ENCODE data around the gene SPATA13.
"Not testable (repeated sequence)": the region's sequence is repeated elsewhere in the genome, so short reads cannot be mapped to it uniquely, and the experiment has no call there.

SPATA13 gene

DNA sequence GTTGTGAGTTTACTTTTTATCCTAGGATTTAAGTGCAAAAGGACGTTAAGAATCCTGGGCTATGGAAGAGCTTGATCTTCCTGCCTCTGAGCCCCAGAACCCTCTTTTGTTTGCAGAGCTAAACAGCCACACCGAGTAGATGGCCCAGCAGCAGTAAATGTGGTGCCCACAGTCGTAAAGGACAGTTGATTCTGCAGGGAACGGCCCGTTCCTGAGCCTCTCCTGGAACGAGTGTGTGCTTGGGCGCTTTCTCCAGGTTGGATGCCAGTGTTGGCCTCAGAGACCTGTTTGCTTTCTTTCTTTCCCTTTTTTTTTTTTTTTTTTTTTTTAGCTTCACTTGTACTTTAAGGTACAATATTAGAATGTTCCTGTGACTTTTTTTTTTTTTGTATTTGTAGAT lies 41.7 kb downstream of the SPATA13 start:
- no peak for FAIRE-seq

DNA sequence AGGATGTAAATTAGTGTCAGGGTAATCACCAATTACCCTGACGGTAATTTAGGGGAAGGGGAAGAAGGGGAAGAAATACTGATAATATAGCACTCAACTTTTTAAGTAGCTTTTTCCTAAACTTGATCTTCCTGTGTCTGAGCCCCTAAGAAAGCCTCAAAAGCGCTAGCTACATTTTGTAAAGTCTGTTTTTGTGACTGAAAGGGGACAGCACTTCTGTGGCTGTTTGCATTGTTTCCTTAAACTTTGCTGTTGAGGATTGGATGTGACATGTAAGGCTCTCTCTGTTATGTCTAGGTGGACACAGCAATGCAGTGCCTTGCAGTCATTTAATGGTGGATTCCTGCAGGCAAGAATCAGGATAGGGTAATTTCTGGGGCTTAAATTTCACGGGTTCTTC lies 42.8 kb downstream of the SPATA13 start:
- FAIRE-seq = no peak

DNA sequence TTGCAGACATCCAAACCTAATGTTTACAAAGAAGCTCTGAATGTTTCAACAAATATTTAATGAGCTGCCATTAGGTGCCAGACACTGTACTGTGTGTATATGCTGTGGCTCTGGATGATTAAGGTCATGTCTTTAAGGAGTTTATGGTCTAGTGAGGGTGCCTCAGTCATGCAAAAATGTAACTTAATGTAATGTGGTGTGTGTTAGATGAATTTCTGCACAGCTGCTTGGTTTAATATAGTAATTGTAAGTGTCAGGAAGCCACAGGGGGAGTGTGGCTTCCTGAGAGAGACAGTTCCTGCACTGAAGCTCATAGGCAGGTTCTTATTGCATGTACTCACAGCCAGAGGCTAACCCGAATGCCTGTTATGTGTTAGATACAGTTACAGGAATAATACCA lies 43.3 kb downstream of the SPATA13 start:
- no peak for FAIRE-seq

DNA sequence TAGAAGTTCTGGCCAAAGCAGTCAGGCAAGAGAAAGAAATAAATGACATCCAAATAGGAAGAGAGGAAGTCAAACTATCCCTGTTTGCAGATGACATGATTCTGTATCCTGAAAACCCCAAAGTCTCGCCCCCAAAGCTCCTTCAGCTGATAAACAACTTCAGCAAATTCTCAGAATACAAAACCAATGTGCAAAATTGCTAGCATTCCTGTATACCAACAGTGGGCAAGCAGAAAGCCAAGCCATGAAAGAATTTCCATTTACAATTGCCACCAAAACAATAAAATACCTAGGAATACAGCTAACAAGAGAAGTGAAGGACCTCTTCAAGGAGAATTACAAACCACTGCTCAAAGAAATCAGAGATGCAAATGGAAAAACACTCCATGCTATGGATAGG lies 44.6 kb downstream of the SPATA13 start:
- FAIRE-seq = not testable (repeated sequence)

DNA sequence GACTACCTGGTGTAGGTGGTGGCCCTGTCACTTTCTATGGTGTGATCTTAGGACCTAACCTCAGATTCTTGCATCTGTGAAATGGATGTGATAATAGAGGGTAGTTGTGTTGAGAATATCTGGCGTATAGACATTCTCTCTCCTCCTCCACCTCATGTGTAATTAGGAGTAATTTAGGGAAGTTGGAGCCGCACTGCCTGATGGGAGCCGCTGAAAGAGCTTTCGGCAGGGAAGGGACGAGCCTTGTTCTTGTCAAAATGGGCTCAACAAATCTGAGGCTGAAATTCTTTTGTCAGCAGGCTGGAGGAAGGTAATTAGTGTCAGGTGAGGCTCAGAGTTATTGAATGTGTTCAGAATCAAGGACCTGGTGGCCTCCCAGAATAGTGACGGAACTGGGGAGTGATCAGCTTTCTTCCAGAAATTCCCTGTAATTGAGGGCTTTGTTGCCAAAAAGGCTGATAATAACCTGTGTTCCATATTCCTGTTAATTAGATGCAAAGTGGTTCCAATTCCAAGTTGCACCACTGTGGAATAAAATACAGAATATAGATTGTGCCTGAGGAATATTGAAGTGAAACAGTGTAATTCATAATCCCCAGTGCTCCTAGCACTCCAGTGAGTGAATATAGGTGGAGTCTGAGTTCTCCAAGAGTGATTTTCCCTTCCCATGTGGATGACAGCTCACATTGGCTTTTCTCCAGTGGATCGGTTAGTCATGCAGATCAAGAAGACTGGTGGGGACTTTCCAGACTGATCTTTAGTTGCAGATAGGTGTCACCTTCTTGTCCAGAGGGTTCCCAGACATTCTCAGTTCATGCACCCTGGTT lies 47.5 kb downstream of the SPATA13 start:
- FAIRE-seq = peak; percentile 73

DNA sequence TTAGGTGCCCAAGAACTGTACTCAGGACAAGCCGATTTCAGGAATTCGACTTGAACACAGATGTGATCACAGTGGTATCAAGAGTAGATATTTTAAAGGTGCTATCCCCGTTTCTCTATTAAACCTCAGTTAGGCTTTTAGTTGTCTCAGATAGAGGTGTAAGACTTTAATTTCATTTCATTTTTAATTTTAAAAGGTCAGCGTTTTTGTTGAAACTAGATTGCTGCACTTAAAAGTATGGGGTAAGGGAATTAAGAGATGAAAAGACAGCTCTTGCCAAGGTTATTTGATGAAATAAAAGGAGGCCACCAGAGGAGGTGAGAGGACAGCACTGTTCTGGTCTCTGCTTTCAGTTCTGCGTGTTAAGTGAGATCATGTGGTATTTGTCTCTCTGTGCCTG lies 48.6 kb downstream of the SPATA13 start:
- no peak for FAIRE-seq

DNA sequence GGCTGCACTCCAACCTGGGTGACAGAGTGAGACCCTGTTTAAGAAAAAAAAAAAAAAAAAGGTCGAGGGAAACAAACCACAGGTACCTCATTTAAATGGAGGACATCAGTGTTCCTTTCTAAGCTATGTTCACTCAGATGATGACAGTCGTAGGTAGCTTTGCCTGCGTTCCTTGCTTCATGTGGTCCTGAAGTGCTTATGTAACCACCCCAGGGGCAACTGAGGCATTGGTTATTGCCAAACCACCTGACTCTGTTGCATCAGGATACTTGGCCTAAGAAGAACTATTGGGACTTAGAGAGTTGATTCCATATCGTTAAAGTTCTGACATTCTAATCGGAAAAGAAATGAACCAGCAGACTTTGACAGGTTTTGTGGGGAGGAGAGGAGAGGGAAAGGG lies 51.7 kb downstream of the SPATA13 start:
- no peak for FAIRE-seq

DNA sequence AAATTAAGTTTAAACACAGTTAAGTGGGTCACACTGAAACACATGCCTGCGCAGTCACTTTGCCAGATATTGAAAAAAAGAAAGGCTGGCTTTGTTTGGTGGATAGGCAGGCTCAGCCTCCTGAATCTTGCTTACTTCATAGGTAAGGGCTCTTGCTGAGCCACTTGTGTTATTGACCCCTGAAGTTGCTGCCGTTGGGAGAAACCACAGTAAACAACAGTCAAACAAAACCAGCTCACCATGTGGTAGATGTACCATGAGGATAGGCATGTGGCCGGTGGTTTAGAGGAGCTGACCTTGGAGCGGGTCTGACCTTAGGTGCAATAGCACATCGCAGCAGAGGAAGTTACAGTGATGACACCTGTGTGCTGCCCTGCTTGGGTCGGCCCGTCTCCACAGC lies 52.2 kb downstream of the SPATA13 start:
- no peak for FAIRE-seq

DNA sequence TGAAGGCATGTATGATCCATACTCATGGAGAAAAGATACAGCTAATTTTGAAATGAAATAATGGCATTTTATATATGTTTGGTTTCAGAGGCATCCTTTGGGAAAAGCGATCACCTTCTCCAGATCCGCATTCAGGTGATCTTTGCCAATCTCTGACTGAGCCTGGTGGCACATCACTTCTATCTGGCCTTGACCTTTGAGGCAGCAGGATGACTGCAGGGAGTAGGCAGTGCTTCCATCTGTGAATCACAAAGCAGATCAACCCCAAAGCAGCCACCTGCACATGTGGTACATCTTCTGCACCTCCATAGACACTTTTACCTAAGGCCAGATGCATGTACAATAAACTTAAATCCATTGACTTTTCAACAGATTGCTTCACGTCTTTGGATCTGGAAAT lies 53.4 kb downstream of the SPATA13 start:
- FAIRE-seq = no peak

DNA sequence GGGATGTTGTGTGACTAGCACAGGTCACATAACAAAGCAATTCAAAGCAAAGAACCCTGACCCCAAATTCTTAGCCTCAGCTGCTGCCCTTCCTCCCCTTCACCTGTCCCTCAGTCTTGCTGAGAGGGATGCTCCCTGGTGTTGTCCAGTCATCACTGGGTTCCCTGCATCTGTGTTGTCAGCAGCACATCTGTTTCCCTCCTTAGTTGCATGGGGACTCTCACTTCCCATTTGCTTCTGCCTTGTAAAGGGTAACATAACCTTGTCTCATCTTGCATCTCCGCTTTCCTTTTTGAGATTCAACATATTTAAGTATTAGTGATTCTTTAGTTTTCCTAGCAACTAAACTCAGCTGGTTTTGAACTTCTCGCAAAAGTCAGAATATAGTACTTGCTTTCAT lies 54.0 kb downstream of the SPATA13 start:
- FAIRE-seq = no peak

DNA sequence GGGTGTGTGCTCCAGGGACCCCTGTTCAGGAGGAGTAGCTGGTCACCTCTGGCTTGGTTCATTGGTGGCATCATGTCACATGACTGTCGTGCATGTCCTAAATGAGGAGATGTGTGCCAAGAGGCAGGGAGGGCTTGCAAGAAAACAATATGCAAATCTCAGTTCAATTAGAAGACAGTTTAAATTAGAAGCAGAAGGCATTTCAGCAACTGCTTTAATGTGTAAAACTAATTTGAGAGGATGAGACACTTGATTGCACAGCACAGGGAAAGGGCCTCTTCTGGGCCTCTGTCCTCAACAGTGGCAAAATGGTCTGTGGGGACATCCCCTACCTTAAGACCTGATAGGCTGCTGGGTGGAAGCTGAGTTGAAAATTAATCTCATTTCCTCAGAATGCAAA lies 54.6 kb downstream of the SPATA13 start:
- no peak for FAIRE-seq

DNA sequence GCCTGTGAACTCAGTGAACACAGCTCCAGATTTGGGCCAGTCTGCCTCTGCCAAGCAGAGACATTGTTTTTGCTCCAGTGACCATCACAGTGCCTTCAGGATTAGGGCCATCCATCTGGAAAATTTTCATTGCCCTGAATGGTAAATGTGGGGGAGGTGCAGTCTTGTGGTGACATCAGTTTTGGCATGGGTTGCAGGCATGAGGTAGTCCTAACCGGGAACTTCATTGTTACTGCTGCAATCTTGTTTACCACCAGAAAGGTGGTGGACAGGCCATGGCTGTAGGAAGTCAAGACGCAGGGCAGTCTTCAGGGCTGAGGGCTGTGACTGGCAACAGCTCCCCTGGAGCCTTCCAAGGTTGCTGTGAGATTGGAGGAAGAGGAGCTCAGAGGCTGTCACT lies 55.2 kb downstream of the SPATA13 start:
- peak; percentile 9 for FAIRE-seq

DNA sequence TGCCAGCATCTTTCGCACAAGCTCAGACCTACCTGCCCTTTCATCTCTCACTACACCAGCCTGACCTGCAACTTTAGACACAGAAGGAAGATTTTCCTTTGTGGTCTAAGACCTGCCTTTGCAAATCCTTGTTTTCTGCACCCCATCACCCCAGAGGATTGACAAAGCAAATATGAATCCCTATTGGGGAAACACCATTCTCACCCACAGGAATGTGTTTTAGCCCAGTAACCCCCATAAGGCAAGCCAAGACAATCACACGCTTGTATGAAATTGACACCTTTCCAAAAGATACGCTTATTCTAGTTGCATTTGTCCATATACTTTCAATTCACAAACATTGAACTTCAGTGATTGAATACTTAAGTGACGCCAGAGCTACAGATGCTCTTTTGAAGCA lies 55.7 kb downstream of the SPATA13 start:
- FAIRE-seq = no peak

DNA sequence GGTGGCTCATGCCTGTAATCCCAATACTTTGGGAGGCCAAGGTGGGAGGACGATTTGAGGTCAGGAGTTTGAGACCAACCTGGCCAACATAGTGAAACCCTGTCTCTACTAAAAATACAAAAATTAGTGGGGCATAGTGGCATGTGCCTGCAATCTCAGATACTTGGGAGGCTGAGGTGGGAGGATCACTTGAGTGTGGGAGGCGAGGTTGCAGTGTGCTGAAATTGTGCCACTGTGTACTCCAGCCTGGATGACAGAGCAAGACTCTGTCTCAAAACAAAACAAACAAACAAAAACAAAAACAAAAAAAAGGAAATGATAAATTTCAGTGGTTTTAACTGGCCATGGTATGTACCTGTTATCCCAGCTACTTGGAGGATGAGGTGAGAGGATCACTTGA lies 56.3 kb downstream of the SPATA13 start:
- FAIRE-seq = not testable (repeated sequence)

DNA sequence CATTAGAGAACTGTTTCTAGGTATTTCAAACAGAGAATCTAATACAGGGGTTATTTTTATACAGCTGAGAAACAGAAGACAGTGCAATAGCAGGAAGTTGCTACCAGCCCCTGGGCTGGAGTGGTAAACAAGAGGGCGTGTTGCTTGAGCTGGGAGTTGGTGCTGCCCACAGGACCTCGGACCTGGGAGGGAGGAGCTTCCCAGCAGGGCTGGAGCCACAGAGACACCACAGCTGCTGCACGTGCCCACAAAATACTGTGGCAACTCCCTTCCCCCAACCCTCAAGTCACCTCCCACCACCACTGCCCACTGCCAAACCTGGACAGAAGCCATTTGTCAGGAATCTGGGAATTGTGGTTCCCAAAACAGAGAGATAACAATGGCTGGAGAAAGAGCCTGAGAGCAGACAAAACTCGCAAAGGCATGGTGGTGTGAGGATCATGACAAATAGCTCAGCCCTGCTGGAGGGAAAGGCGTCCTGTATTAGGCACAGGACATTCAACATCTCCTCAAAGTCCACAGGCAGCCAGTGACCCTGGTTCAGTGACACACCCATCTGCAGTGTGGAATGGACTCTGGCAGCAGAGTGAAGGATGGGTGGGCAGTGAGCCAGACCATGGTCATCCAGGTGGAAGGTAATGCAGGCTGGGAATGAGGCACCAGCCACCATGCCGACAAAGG lies 57.2 kb downstream of the SPATA13 start:
- FAIRE-seq = no peak

DNA sequence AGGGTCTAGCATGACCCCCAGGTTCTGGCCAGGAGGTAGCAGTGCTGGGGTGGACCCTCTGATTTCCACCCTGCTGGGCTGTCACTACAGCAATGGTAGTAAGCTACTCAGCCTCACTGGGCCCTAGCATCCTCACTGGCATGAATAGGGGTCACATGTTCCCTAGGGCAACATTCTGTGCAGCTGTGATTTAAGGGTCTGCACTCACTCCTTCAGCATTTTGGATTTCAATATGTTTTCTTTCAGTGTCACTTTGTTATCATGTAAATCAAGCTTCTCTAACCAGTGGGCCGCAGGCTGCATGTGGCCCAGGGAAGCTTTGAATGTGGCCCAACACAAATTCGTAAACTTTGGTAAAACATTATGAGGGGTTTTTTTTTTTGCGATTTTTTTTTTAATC lies 57.8 kb downstream of the SPATA13 start:
- FAIRE-seq = no peak

DNA sequence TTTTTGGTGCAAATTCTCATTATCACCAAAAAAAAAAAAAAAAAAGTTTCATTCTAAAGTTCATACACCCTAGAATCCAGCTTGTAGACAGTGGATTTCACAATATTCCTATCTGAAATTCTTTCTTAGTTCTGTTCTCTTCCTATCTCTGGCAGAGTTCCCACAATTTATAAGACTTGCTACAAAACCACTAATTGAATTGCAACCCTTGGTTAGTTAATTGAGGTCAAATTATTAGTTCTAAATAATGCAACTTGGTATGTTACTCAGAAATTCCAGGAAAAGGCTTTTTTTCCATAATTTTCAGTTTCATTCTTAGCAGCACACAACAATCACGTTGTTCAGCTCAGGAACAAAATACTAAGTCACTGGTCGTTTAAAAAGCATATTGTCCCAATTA lies 58.5 kb downstream of the SPATA13 start:
- FAIRE-seq = no peak

DNA sequence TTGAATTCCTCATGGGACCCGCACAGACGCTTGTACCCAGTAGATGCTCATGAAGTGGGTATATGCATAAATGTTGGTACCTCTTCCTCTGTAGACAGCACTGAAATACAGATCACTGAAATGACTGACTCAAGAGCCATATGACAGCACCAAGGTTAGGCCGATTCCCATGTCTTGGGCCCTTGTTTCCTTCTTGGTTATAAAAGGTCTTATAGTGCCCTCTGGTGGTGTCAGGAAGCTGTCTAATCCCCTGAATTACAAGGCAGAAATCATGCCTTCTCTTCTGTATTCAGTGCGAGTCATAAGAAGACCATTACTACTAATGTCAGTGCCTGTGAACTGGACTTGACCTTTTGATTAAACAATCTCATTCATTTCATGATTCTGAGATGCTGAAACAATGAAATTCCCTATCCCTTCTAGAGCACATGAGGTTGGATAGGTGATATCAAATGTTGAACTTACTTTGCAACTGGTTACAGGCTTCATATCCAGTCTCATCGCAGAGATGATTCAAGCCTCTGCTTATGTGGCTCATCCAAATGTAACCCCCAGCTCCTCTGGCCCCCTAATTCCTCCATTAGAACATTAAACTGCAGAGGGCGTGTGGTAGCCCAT lies 59.7 kb downstream of the SPATA13 start:
- FAIRE-seq = peak; percentile 99

DNA sequence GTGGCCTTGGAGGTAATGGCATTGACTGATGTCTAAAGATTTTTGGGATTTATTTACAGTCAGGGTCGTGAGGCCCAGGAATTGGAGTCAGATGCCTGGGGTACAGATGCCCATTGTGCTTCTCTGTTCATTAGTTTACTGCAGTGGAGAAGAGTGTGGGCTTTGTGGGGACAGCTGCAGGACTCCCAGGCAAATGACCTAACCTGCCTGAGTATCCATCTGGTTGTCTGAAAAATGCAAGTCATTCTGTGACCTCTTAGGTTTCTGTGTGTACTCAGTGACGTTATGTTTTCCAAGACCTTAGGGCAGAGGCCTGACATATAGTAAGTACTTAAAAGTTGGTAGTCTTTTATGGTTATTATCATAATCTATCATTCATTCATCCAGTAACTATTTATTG lies 60.5 kb downstream of the SPATA13 start:
- peak; percentile 27 for FAIRE-seq

DNA sequence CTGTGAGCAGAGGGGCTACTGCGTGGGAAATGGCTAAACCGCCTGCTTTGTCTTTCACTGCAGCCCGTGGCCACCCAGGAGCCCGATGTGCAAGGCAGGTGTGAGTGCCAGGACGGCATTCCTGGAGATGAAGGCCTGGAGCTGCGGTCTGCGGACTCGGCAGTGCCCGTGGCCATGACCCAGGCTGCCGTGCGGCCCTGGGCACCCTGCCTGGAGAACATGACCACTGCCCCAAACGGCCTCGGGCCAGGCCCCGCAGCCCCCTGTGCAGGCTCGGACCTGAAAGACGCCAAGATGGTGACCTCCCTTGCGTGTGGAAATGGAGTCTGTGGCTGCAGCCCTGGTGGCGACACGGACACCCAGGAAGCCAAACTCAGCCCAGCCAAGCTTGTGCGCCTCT lies 62.2 kb downstream of the SPATA13 start:
- FAIRE-seq = no peak

DNA sequence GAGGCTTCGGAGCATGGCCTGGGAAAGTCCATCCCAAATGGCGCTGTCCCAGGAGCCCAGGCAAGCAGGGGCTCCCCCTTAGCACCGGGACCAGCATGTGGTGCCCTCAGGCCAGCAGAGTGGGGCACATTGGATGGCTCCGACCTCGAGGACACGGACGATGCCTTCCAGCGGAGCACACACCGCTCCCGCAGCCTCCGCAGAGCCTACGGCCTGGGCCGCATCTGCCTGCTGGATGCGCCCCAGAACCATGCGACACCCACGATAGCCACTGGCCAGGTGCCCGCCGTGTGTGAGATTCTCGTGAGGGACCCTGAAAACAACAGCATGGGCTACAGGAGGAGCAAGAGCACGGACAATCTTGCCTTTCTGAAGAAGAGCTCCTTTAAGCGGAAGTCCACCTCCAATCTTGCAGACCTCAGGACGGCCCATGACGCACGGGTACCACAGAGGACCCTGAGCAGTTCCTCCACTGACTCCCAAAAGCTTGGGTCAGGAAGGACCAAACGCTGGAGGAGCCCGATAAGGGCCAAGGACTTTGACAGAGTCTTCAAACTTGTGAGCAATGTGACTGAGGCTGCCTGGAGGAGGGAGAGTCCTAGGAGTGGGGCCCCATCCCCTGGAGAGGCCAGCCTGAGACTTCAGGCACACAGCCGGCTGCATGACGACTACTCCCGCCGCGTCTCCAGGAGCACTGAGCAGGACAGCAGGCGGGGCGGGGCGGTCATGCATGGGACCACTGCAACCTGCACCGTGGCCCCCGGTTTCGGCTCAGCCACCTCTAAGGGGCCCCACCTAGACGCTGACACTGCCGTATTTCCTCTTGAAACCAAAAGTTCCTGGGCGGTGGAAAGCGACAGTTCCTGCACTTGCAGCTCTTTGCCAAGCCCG lies 63.1 kb downstream of the SPATA13 start:
- FAIRE-seq = no peak

DNA sequence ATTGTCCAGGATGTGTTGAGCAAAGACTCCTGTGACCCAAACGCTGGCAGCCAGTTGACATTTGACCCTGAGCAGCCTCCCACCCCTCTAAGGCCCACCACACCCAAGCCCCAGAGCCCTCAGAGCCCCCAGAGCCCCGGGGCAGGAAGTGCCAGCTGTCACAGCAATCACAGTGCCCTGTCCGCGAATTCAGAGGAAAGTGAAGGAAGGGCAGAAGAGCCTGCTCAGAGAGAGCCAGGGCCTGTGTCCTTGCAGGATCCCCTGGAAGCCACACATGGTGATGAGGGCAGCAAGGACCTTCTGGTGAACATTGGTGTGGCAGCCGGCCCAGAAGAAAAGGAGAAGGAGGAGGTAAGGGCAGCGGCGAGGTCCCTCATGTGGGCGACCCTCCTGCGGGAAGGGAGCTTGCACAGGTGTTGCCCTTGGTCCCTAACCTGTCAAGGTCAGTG lies 63.7 kb downstream of the SPATA13 start:
- FAIRE-seq = no peak

DNA sequence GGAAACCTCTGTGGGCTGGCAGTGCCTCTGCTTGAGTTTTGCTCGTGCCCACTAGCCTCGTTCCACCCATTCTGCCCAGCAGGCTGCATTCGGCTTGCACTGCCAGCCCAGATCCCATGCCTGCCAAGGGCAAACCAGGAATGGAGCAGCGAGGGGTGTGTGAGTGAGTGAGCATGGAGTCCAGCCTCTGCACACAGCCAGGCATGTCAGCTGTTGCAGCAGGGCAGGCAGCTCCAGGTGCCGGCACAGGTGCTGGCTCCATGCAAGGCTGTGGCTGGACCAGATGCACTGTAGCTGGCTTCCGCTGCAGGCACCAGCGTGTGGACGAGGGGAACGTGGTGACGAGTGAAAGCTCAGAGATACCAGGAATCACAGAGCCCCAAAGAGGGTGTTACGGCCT lies 64.5 kb downstream of the SPATA13 start:
- no peak for FAIRE-seq
